IMR-90 (cell line): ENCODE results near the gene PITPNC1. TPM values are rescaled to one million over a fixed set of nuclear protein-coding genes. Genes with fewer than 3 reads are reported as not detected.

ENCODE experiments used
- ATAC-seq: fragments of 200-7000 bp; cut with Tn5 transposase; 2 replicates; pipeline ENCODE4 v1.9.1; 2020; ENCODE audit warnings: low read depth, mild to moderate bottlenecking, moderate library complexity
- BruUV-seq: library from RNA; stranded (reverse); fragments of 400-500 nt; replicated peaks from 2 replicates; lab custom pipeline; 2021; lab: Mats Ljungman, UMichigan
- CTCF ChIA-PET: fragments of 300-600 bp; formaldehyde crosslinking; extraction: SDS; loops from one replicate; lab custom pipeline; 2021; ENCODE audit warnings: antibody characterized with exemption; lab: Yijun Ruan, JAX
- POLR2A ChIA-PET: fragments of 300-600 bp; sonication (Branson Sonifier 250); formaldehyde crosslinking; loops from one replicate; lab custom pipeline; 2022; ENCODE audit warnings: antibody characterized with exemption; ENCODE audit not compliant: unreplicated experiment; lab: Charles Lee
- DNase-seq: peaks from one replicate; pipeline ENCODE4 v3.0.0; 2013
- H2AFZ ChIP-seq: replicated peaks from 2 replicates; pipeline ENCODE3; 2013; ENCODE audit warnings: low read length, mild to moderate bottlenecking; ENCODE audit not compliant: poor library complexity
- H2AK5ac ChIP-seq: 2 replicates; pipeline ENCODE4 v1.6.1; 2013; ENCODE audit warnings: low read depth, low read length, inconsistent platforms
- H2AK9ac ChIP-seq: replicated peaks from 2 replicates; pipeline ENCODE3; 2013; ENCODE audit warnings: mild to moderate bottlenecking, low read depth, low read length, moderate library complexity; ENCODE audit not compliant: poor library complexity
- H2BK120ac ChIP-seq: 2 replicates; pipeline ENCODE4 v1.6.1; 2013; ENCODE audit warnings: low read depth, low read length, inconsistent platforms
- H2BK15ac ChIP-seq: 3 replicates; pipeline ENCODE4 v1.6.1; 2013; ENCODE audit warnings: low read depth, low read length, inconsistent platforms
- H2BK20ac ChIP-seq: 2 replicates; pipeline ENCODE4 v1.6.1; 2013; ENCODE audit warnings: low read depth, mild to moderate bottlenecking, inconsistent platforms, low read length, moderate library complexity
- H2BK5ac ChIP-seq: 2 replicates; pipeline ENCODE4 v1.6.1; 2013; ENCODE audit warnings: mild to moderate bottlenecking, low read depth, low read length, inconsistent platforms; ENCODE audit not compliant: poor library complexity, severe bottlenecking
- H3K14ac ChIP-seq: replicated peaks from 2 replicates; pipeline ENCODE4 v1.6.1; 2013; ENCODE audit warnings: low read depth, low read length, inconsistent platforms
- H3K18ac ChIP-seq: 2 replicates; pipeline ENCODE4 v1.6.1; 2013; ENCODE audit warnings: low read depth, low read length, control low read depth
- H3K23ac ChIP-seq: 2 replicates; pipeline ENCODE4 v1.6.1; 2013; ENCODE audit warnings: low read depth, low read length, inconsistent platforms
- H3K27ac ChIP-seq: 2 replicates; pipeline ENCODE4 v1.5.1; 2013; ENCODE audit warnings: mild to moderate bottlenecking, control low read depth, low read length; ENCODE audit not compliant: insufficient read depth
- H3K27me3 ChIP-seq: 2 replicates; pipeline ENCODE4 v1.6.1; 2013; ENCODE audit warnings: low read length; ENCODE audit not compliant: control insufficient read depth, insufficient read depth
- H3K36me3 ChIP-seq: 2 replicates; pipeline ENCODE4 v1.6.1; 2013; ENCODE audit warnings: low read length, mixed read lengths; ENCODE audit not compliant: control insufficient read depth, insufficient read depth
- H3K4ac ChIP-seq: 2 replicates; pipeline ENCODE4 v1.6.1; 2013; ENCODE audit warnings: low read depth, low read length, inconsistent platforms
- H3K4me1 ChIP-seq: 2 replicates; pipeline ENCODE4 v1.6.1; 2013; ENCODE audit warnings: low read length, mixed read lengths; ENCODE audit not compliant: control insufficient read depth, insufficient read depth
- H3K4me2 ChIP-seq: 2 replicates; pipeline ENCODE4 v1.6.1; 2013; ENCODE audit warnings: low read depth, mild to moderate bottlenecking, control low read depth, low read length, moderate library complexity
- H3K4me3 ChIP-seq: 2 replicates; pipeline ENCODE4 v1.5.1; 2013; ENCODE audit warnings: low read depth, mild to moderate bottlenecking, control low read depth, low read length, moderate library complexity; ENCODE audit not compliant: insufficient read depth
- H3K56ac ChIP-seq: 2 replicates; pipeline ENCODE4 v1.6.1; 2013; ENCODE audit warnings: low read length, inconsistent platforms; ENCODE audit not compliant: insufficient read depth; ENCODE audit errors: extremely low read depth
- H3K79me1 ChIP-seq, 2 experiments: 2 replicates each; pipeline ENCODE4 v1.6.1; 2013; ENCODE audit warnings: low read length in 2 of 2, inconsistent platforms in 1 of 2, low read depth in 1 of 2
- H3K9ac ChIP-seq: 2 replicates; pipeline ENCODE4 v1.6.1; 2013; ENCODE audit warnings: low read depth, low read length, control low read depth
- H3K9me1 ChIP-seq: 2 replicates; pipeline ENCODE4 v1.6.1; 2013; ENCODE audit warnings: low read length, inconsistent platforms; ENCODE audit not compliant: insufficient read depth
- H3K9me3 ChIP-seq: 2 replicates; pipeline ENCODE4 v1.6.1; 2013; ENCODE audit warnings: low read length; ENCODE audit not compliant: control insufficient read depth, insufficient read depth
- H4K20me1 ChIP-seq: 2 replicates; pipeline ENCODE4 v1.6.1; 2013; ENCODE audit warnings: low read length, inconsistent platforms; ENCODE audit not compliant: insufficient read depth
- H4K5ac ChIP-seq: 2 replicates; pipeline ENCODE4 v1.6.1; 2013; ENCODE audit warnings: mild to moderate bottlenecking, low read depth, low read length, control low read depth
- H4K8ac ChIP-seq, 2 experiments: 2 replicates each; pipeline ENCODE4 v1.6.1; 2013; ENCODE audit warnings: low read depth in 2 of 2, low read length in 2 of 2, control low read depth in 1 of 2, inconsistent platforms in 1 of 2
- H4K91ac ChIP-seq: 2 replicates; pipeline ENCODE4 v1.6.1; 2013; ENCODE audit warnings: low read depth, low read length, inconsistent platforms; ENCODE audit not compliant: insufficient read depth
- BHLHE40 ChIP-seq: fragments of 150-350 bp; IDR thresholded peaks from 2 replicates; pipeline ENCODE4 v1.6.1; 2016; ENCODE audit warnings: mild to moderate bottlenecking, low read depth, low read length
- CEBPB ChIP-seq: IDR thresholded peaks from 2 replicates; pipeline ENCODE4 v1.6.1; 2012; ENCODE audit warnings: low read depth, low read length, improper control_type of control experiment
- CHD1 ChIP-seq: IDR thresholded peaks from 2 replicates; pipeline ENCODE4 v1.6.1; 2012; ENCODE audit warnings: low read depth, low read length, improper control_type of control experiment
- ELK1 ChIP-seq: fragments of 150-350 bp; IDR thresholded peaks from 2 replicates; pipeline ENCODE4 v1.6.1; 2016; ENCODE audit warnings: low read depth, mild to moderate bottlenecking, low read length, moderate library complexity, borderline replicate concordance
- FOS ChIP-seq: fragments of 150-350 bp; IDR thresholded peaks from 2 replicates; pipeline ENCODE4 v1.6.1; 2016; ENCODE audit warnings: low read depth, low read length
- MAFK ChIP-seq: IDR thresholded peaks from 2 replicates; pipeline ENCODE4 v1.6.1; 2012; ENCODE audit warnings: low read depth, low read length, improper control_type of control experiment
- MAZ ChIP-seq: IDR thresholded peaks from 2 replicates; pipeline ENCODE4 v1.6.1; 2012; ENCODE audit warnings: low read depth, mild to moderate bottlenecking, low read length, improper control_type of control experiment, moderate library complexity, borderline replicate concordance
- MXI1 ChIP-seq: IDR thresholded peaks from 2 replicates; pipeline ENCODE4 v1.6.1; 2012; ENCODE audit warnings: low read depth, mild to moderate bottlenecking, low read length, moderate library complexity, borderline replicate concordance
- NFE2L2 ChIP-seq: fragments of 150-350 bp; IDR thresholded peaks from 2 replicates; pipeline ENCODE4 v1.6.1; 2016; ENCODE audit warnings: low read depth, mild to moderate bottlenecking, low read length
- POLR2A ChIP-seq: IDR thresholded peaks from 2 replicates; pipeline ENCODE4 v1.6.1; 2012; ENCODE audit warnings: mild to moderate bottlenecking, low read depth, low read length
- RAD21 ChIP-seq: IDR thresholded peaks from 2 replicates; pipeline ENCODE4 v1.6.1; 2012; ENCODE audit warnings: low read length, improper control_type of control experiment
- RCOR1 ChIP-seq: IDR thresholded peaks from 2 replicates; pipeline ENCODE4 v1.6.1; 2012; ENCODE audit warnings: mild to moderate bottlenecking, low read length, improper control_type of control experiment; ENCODE audit not compliant: insufficient replicate concordance
- RFX5 ChIP-seq: IDR thresholded peaks from 2 replicates; pipeline ENCODE4 v1.8.0; 2012; ENCODE audit warnings: low read depth, mild to moderate bottlenecking, low read length, moderate library complexity
- SMC3 ChIP-seq: fragments of 150-350 bp; IDR thresholded peaks from 2 replicates; pipeline ENCODE4 v1.6.1; 2016; ENCODE audit warnings: low read depth, mild to moderate bottlenecking, antibody characterized with exemption, low read length, moderate library complexity
- WGBS, 2 experiments: methylation state at CpG; one replicate each; pipeline versions ENCODE4 v1.1.5 to v1.1.7; 2013; ENCODE audit warnings: missing lambda C conversion rate in 2 of 2; ENCODE audit not compliant: insufficient read length in 1 of 2; ENCODE audit errors: extremely low coverage in 2 of 2; 5-methylcytosine and 5-hydroxymethylcytosine counted together
- dilution Hi-C: fragments of 300-500 bp; cut with HindIII; formaldehyde crosslinking; loops from one replicate; pipeline ENCODE4 v1.14.3; 2018; ENCODE audit warnings: low sequenced_read_pairs; ENCODE audit not compliant: unreplicated experiment
- in situ Hi-C: fragments of 300-500 bp; cut with MboI; formaldehyde crosslinking; loops from 3 replicates; pipeline ENCODE4 v1.14.3; 2019; ENCODE audit warnings: low sequenced_read_pairs, inconsistent platforms, mixed read lengths
- intact Hi-C: fragments of 100-400 bp; cut with micrococcal nuclease; formaldehyde crosslinking; loops from 2 replicates; pipeline ENCODE4 v1.10.0; 2022
- polyA plus RNA-seq, 3 experiments: library from polyadenylated mRNA; depleted of rRNA; stranded (reverse); fragments of >200 nt; gene quantifications; 2 replicates each; pipeline ENCODE4 v1.2.3, GENCODE V29; 2012; ENCODE audit warnings: low replicate concordance in 1 of 3
- total RNA-seq: library from RNA; depleted of rRNA; stranded (reverse); fragments of >200 nt; gene quantifications from 2 replicates; pipeline ENCODE4 v1.2.3, GENCODE V29; 2012
- TF ChIP-seq, protein P1 (sequence below): fragments of 150-350 bp; IDR thresholded peaks from 2 replicates; pipeline ENCODE4 v1.6.1; 2017; ENCODE audit warnings: mild to moderate bottlenecking, antibody characterized with exemption, low read length, low read depth
- TF ChIP-seq, protein P2 (sequence below): conservative IDR thresholded peaks from 2 replicates; pipeline ENCODE4 v1.5.1; 2012; ENCODE audit warnings: mild to moderate bottlenecking, low read depth, low read length, improper control_type of control experiment

The PITPNC1 gene
- total and polyA plus RNA-seq, 2 of the 4 experiments (the other 2 are of a cell fraction) = 4.1 TPM

- in situ Hi-C loops = no loop called here
- Histone ChIP-seq H3K36me3 (no peaks in the 10 kb centered on the region), H3K56ac (no peak overlapping the region), H3K27ac (no peak overlapping the region), H4K20me1 (no peaks in the 10 kb centered on the region), H3K18ac (no peak overlapping the region), H4K91ac (no peak overlapping the region), H3K4me3 (no peak overlapping the region), H3K9ac (no peak overlapping the region), H2AK5ac (no peak overlapping the region), H2AFZ (no peak overlapping the region), H2AK9ac (no peak overlapping the region), H3K4me2 (no peak overlapping the region), H3K27me3 (no peaks in the 10 kb centered on the region), H2BK15ac (no peak overlapping the region), H3K9me3 (no peaks in the 10 kb centered on the region), H2BK5ac (no peak overlapping the region), H3K23ac (no peak overlapping the region), H4K8ac (no peak overlapping the region), H3K4ac (no peak overlapping the region), H4K5ac (no peak overlapping the region), H3K79me1 (no peaks in the 10 kb centered on the region), H2BK20ac (no peak overlapping the region), H3K4me1 (no peaks in the 10 kb centered on the region), H3K14ac (no peak overlapping the region), H2BK120ac (no peak overlapping the region), H3K9me1 (no peaks in the 10 kb centered on the region)
- DNase-seq (no peak), ATAC-seq (no peak)
- CTCF ChIA-PET = no interaction called here
- intact Hi-C loops = no loop called here
- WGBS, 2 experiments = no CpG with 5 or more reads among the region's 2 CpGs
- POLR2A ChIA-PET = no interaction called here
- dilution Hi-C loops = no loop called here
- no TSS peak for BruUV-seq
- no peak for TF ChIP-seq RCOR1
- TF ChIP-seq, protein P1, sequence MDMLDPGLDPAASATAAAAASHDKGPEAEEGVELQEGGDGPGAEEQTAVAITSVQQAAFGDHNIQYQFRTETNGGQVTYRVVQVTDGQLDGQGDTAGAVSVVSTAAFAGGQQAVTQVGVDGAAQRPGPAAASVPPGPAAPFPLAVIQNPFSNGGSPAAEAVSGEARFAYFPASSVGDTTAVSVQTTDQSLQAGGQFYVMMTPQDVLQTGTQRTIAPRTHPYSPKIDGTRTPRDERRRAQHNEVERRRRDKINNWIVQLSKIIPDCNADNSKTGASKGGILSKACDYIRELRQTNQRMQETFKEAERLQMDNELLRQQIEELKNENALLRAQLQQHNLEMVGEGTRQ = no peak
- TF ChIP-seq RFX5 = no peak
- no peak for TF ChIP-seq MXI1
- no peak for TF ChIP-seq MAFK
- TF ChIP-seq CHD1 = no peak
- TF ChIP-seq CEBPB = no peak
- TF ChIP-seq RAD21 = no peak
- no peak for TF ChIP-seq NFE2L2
- no peak for TF ChIP-seq ELK1
- TF ChIP-seq, protein P2, sequence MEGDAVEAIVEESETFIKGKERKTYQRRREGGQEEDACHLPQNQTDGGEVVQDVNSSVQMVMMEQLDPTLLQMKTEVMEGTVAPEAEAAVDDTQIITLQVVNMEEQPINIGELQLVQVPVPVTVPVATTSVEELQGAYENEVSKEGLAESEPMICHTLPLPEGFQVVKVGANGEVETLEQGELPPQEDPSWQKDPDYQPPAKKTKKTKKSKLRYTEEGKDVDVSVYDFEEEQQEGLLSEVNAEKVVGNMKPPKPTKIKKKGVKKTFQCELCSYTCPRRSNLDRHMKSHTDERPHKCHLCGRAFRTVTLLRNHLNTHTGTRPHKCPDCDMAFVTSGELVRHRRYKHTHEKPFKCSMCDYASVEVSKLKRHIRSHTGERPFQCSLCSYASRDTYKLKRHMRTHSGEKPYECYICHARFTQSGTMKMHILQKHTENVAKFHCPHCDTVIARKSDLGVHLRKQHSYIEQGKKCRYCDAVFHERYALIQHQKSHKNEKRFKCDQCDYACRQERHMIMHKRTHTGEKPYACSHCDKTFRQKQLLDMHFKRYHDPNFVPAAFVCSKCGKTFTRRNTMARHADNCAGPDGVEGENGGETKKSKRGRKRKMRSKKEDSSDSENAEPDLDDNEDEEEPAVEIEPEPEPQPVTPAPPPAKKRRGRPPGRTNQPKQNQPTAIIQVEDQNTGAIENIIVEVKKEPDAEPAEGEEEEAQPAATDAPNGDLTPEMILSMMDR = no peak
- no peak for TF ChIP-seq MAZ
- no peak for TF ChIP-seq FOS
- TF ChIP-seq POLR2A = no peak
- TF ChIP-seq SMC3 = no peak
- no peak for TF ChIP-seq BHLHE40
Observed at GRCh38 chr17:67678414-67678813, 301.3 kb downstream of the PITPNC1 start.
